Measurements from ENCODE around the gene ZMYM4. TPM values are rescaled to one million over a fixed set of nuclear protein-coding genes. Genes with fewer than 3 reads are reported as not detected.

The ZMYM4 gene
- total and polyA plus RNA-seq, 8 donors: 8.8 to 104 (median 23.7) TPM

- H3K27me3 ChIP-seq: no peaks in the 10 kb centered on the region
- H3K4me1 ChIP-seq: peaks cover 12 to 40% (median 27%) of the 10 kb centered on the region in 4 donors
- DNase-seq: no peak
- no peaks in the 10 kb centered on the region for H3K9me3 ChIP-seq
- TF ChIP-seq POLR2AphosphoS5 (IDR thresholded peaks at IDR 0.05) (no peak), POLR2A (IDR thresholded peaks at IDR 0.05) (no peak), EP300 (IDR thresholded peaks at IDR 0.05) (no peak), CTCF (IDR thresholded peaks at IDR 0.05) (no peak)
- H3K36me3 ChIP-seq: no peaks in the 10 kb centered on the region
- H3K4me3 ChIP-seq: no peak overlapping the region
- 95 to 98% (median 96%) methylated on average over 4 of the region's 4 CpGs for WGBS, 5 donors
- H3K27ac ChIP-seq: no peak overlapping the region
- intact Hi-C loops (cut with DNase I; ENCODE audit: low total_unique reads): no loop called here
Observed at GRCh38 chr1:35266306-35266705, 2.2 kb upstream of the ZMYM4 start.

- no peaks in the 10 kb centered on the region for H3K27me3 ChIP-seq
- H3K4me3 ChIP-seq: peak overlapping the region; percentile 80 to 98 (median 95)
- TF ChIP-seq EP300 (IDR thresholded peaks at IDR 0.05) (no peak), POLR2A (IDR thresholded peaks at IDR 0.05) (no peak), POLR2AphosphoS5 (IDR thresholded peaks at IDR 0.05) (no peak), CTCF (IDR thresholded peaks at IDR 0.05) (no peak)
- intact Hi-C loops (cut with DNase I; ENCODE audit: low total_unique reads): no loop called here
- DNase-seq: peak in 1 of 2 donors; percentile 44
- no peaks in the 10 kb centered on the region for H3K36me3 ChIP-seq
- WGBS, 5 donors: 1 to 3% (median 3%) methylated on average over 16 to 24 of the region's 24 CpGs
- no peaks in the 10 kb centered on the region for H3K9me3 ChIP-seq
- peak overlapping the region; percentile 91 to 96 (median 94) for H3K27ac ChIP-seq
- H3K4me1 ChIP-seq: peaks cover 12 to 50% (median 34%) of the 10 kb centered on the region in 4 donors
Observed at GRCh38 chr1:35269201-35269988, 886 bp downstream of the ZMYM4 start.

GRCh38 chr1:35269989-35270289, 1.4 kb downstream of the ZMYM4 start:
- no peak for DNase-seq
- no peaks in the 10 kb centered on the region for H3K27me3 ChIP-seq
- H3K27ac ChIP-seq: peak overlapping the region in 3 of 5 donors; percentile 92 to 95 (median 94)
- intact Hi-C loops (cut with DNase I; ENCODE audit: low total_unique reads): no loop called here
- no peak for TF ChIP-seq POLR2A (IDR thresholded peaks at IDR 0.05)
- no peak for TF ChIP-seq POLR2AphosphoS5 (IDR thresholded peaks at IDR 0.05)
- no peak for TF ChIP-seq EP300 (IDR thresholded peaks at IDR 0.05)
- TF ChIP-seq CTCF (IDR thresholded peaks at IDR 0.05): no peak
- no peaks in the 10 kb centered on the region for H3K9me3 ChIP-seq
- H3K4me1 ChIP-seq: peaks cover 12 to 45% (median 31%) of the 10 kb centered on the region in 4 donors
- H3K36me3 ChIP-seq: no peaks in the 10 kb centered on the region
- H3K4me3 ChIP-seq: peak overlapping the region; percentile 80 to 98 (median 95)
- 52 to 66% (median 58%) methylated on average over 2 of the region's 2 CpGs for WGBS, 5 donors

GRCh38 chr1:35270836-35271235, 2.3 kb downstream of the ZMYM4 start:
- WGBS, 5 donors: 79 to 98% (median 95%) methylated on average over 3 of the region's 3 CpGs

More at GRCh38 chr1:35270836-35271235, 2.3 kb downstream of the ZMYM4 start:
- DNase-seq: no peak
- no peak overlapping the region for H3K4me3 ChIP-seq
- TF ChIP-seq POLR2A (IDR thresholded peaks at IDR 0.05) (no peak), CTCF (IDR thresholded peaks at IDR 0.05) (no peak), POLR2AphosphoS5 (IDR thresholded peaks at IDR 0.05) (no peak), EP300 (IDR thresholded peaks at IDR 0.05) (no peak)
- no peaks in the 10 kb centered on the region for H3K9me3 ChIP-seq
- no peaks in the 10 kb centered on the region for H3K27me3 ChIP-seq
- no peak overlapping the region for H3K27ac ChIP-seq
- H3K36me3 ChIP-seq: no peaks in the 10 kb centered on the region
- peaks cover 15 to 38% (median 26%) of the 10 kb centered on the region in 4 donors for H3K4me1 ChIP-seq
- intact Hi-C loops (cut with DNase I; ENCODE audit: low total_unique reads): no loop called here

Measured in stomach (tissue), 9 donors.